H1 (cell line): ENCODE measurements around the gene CORO7. TPM values are rescaled to one million over a fixed set of nuclear protein-coding genes. Genes with fewer than 3 reads are reported as not detected.

Experiments
- CTCF ChIA-PET: fragments of 300-600 bp; sonication (Branson Sonifier 250); formaldehyde crosslinking; loops from one replicate; lab custom pipeline; 2021; ENCODE audit not compliant: partially characterized antibody; lab: Charles Lee
- POLR2A ChIA-PET: fragments of 300-600 bp; sonication (Branson Sonifier 250); formaldehyde crosslinking; loops from one replicate; lab custom pipeline; 2021; ENCODE audit warnings: inconsistent platforms; ENCODE audit not compliant: partially characterized antibody; lab: Charles Lee
- DNase-seq, 2 experiments: peaks; one replicate each; pipeline versions ENCODE4 v3.0.0 to v3.0.0-alpha.2; 2010 to 2022; ENCODE audit warnings: low spot score in 2 of 2, low read depth in 1 of 2, mixed read lengths in 1 of 2
- FAIRE-seq: peaks from 2 replicates; lab custom pipeline; 2011; peaks lifted over from hg19 to GRCh38; lab: Jason Lieb, UNC
- H2AFZ ChIP-seq: 2 replicates; pipeline ENCODE4 v1.8.1; 2012; ENCODE audit warnings: low read length, inconsistent platforms
- H2AK5ac ChIP-seq: 2 replicates; pipeline ENCODE4 v1.6.1; 2013; ENCODE audit warnings: low read depth, low read length
- H2BK120ac ChIP-seq: replicated peaks from 2 replicates; pipeline ENCODE3; 2013; ENCODE audit warnings: low read depth, low read length, inconsistent platforms
- H2BK12ac ChIP-seq: 2 replicates; pipeline ENCODE4 v1.6.1; 2013; ENCODE audit warnings: low read depth, low read length
- H2BK15ac ChIP-seq: 2 replicates; pipeline ENCODE4 v1.6.1; 2013; ENCODE audit warnings: low read length
- H2BK20ac ChIP-seq: 2 replicates; pipeline ENCODE4 v1.6.1; 2013; ENCODE audit warnings: low read length
- H2BK5ac ChIP-seq: 2 replicates; pipeline ENCODE4 v1.6.1; 2013; ENCODE audit warnings: low read depth, low read length
- H3K14ac ChIP-seq: 2 replicates; pipeline ENCODE4 v1.6.1; 2013; ENCODE audit warnings: inconsistent platforms; ENCODE audit not compliant: insufficient read length
- H3K18ac ChIP-seq: 2 replicates; pipeline ENCODE4 v1.6.1; 2013; ENCODE audit warnings: low read length; ENCODE audit errors: extremely low read depth
- H3K23ac ChIP-seq: 2 replicates; pipeline ENCODE4 v1.6.1; 2013; ENCODE audit warnings: inconsistent platforms; ENCODE audit not compliant: insufficient read length
- H3K23me2 ChIP-seq: 2 replicates; pipeline ENCODE4 v1.6.1; 2013; ENCODE audit warnings: low read depth, low read length
- H3K27ac ChIP-seq: 2 replicates; pipeline ENCODE4 v1.6.1; 2011; ENCODE audit warnings: low read depth, low read length, inconsistent platforms
- H3K27me3 ChIP-seq, 4 experiments: replicated peaks in 1 of 4; 1 replicate in 1 of 4; 2 replicates in 3 of 4; pipeline versions ENCODE4 v1.6.1 to v1.8.1; 2011 to 2013; ENCODE audit warnings: low read length in 3 of 4, mild to moderate bottlenecking in 3 of 4, inconsistent platforms in 2 of 4, mixed read lengths in 2 of 4, moderate library complexity in 1 of 4; ENCODE audit not compliant: control insufficient read depth in 3 of 4, insufficient read depth in 3 of 4; ENCODE audit errors: extremely low read depth in 1 of 4
- H3K36me3 ChIP-seq, 4 experiments: 2 replicates each; pipeline versions ENCODE4 v1.6.1 to v1.8.1; 2011 to 2013; ENCODE audit warnings: mild to moderate bottlenecking in 4 of 4, low read length in 3 of 4, moderate library complexity in 2 of 4, control low read depth in 1 of 4, inconsistent platforms in 1 of 4; ENCODE audit not compliant: insufficient read depth in 4 of 4, control insufficient read depth in 2 of 4
- H3K4ac ChIP-seq: replicated peaks from 2 replicates; pipeline ENCODE3; 2013; ENCODE audit warnings: low read length, low read depth, mixed read lengths, inconsistent platforms; ENCODE audit not compliant: insufficient read length
- H3K4me1 ChIP-seq, 4 experiments: replicated peaks in 1 of 4; 1 replicate in 1 of 4; 2 replicates in 3 of 4; pipeline versions ENCODE4 v1.6.1 to v1.8.1; 2011 to 2013; ENCODE audit warnings: low read length in 3 of 4, inconsistent platforms in 2 of 4, mixed read lengths in 1 of 4; ENCODE audit not compliant: insufficient read depth in 4 of 4, control insufficient read depth in 3 of 4
- H3K4me2 ChIP-seq, 2 experiments: 2 replicates each; pipeline versions ENCODE4 v1.6.1 to v1.8.1; 2011 to 2013; ENCODE audit warnings: low read depth in 2 of 2, low read length in 2 of 2, control low read depth in 1 of 2, inconsistent platforms in 1 of 2, mild to moderate bottlenecking in 1 of 2; ENCODE audit not compliant: insufficient read depth in 1 of 2
- H3K4me3 ChIP-seq, 4 experiments: fragments of 200-600, 300-600 bp in 1 of 4; sonication (generic), shearing (Covaris generic), sonication (Bioruptor Twin) in 1 of 4; 2 replicates each; pipeline versions ENCODE4 v1.5.1 to v1.8.1; 2011 to 2016; ENCODE audit warnings: low read length in 4 of 4, low read depth in 3 of 4, control low read depth in 2 of 4, inconsistent platforms in 2 of 4, mild to moderate bottlenecking in 2 of 4, mixed read lengths in 1 of 4, moderate library complexity in 1 of 4; ENCODE audit not compliant: insufficient read depth in 2 of 4; ENCODE audit errors: extremely low read depth in 1 of 4
- H3K56ac ChIP-seq: replicated peaks from 2 replicates; pipeline ENCODE3; 2013; ENCODE audit warnings: low read depth, mild to moderate bottlenecking, mixed read lengths, low read length, inconsistent platforms; ENCODE audit not compliant: insufficient read length
- H3K79me1 ChIP-seq: 2 replicates; pipeline ENCODE4 v1.6.1; 2013; ENCODE audit warnings: low read depth, low read length, control low read depth
- H3K79me2 ChIP-seq, 2 experiments: 2 replicates each; pipeline versions ENCODE4 v1.6.1 to v1.8.1; 2012 to 2013; ENCODE audit warnings: low read length in 2 of 2, mild to moderate bottlenecking in 2 of 2, inconsistent platforms in 1 of 2; ENCODE audit not compliant: insufficient read depth in 2 of 2, control insufficient read depth in 1 of 2
- H3K9ac ChIP-seq, 4 experiments: replicated peaks in 1 of 4; 1 replicate in 1 of 4; 2 replicates in 3 of 4; pipeline versions ENCODE4 v1.6.1 to v1.8.1; 2011 to 2013; ENCODE audit warnings: low read depth in 3 of 4, low read length in 3 of 4, control low read depth in 2 of 4, mild to moderate bottlenecking in 2 of 4, moderate library complexity in 2 of 4, inconsistent platforms in 1 of 4; ENCODE audit errors: extremely low read depth in 1 of 4
- H3K9me3 ChIP-seq, 2 experiments: 2 replicates each; pipeline versions ENCODE4 v1.6.1 to v1.8.1; 2012 to 2013; ENCODE audit warnings: mild to moderate bottlenecking in 2 of 2, moderate library complexity in 2 of 2, control low read depth in 1 of 2, inconsistent platforms in 1 of 2, low read depth in 1 of 2, low read length in 1 of 2, mixed read lengths in 1 of 2; ENCODE audit not compliant: insufficient read depth in 2 of 2
- H4K20me1 ChIP-seq, 2 experiments: replicated peaks in 1 of 2; 2 replicates each; pipeline versions ENCODE3 to v1.8.1; 2011 to 2013; ENCODE audit warnings: inconsistent platforms in 2 of 2, low read length in 2 of 2, mild to moderate bottlenecking in 1 of 2; ENCODE audit not compliant: insufficient read depth in 2 of 2, control insufficient read depth in 1 of 2
- H4K5ac ChIP-seq: 2 replicates; pipeline ENCODE4 v1.6.1; 2013; ENCODE audit warnings: low read length, low read depth, mixed read lengths, inconsistent platforms; ENCODE audit not compliant: insufficient read length
- H4K8ac ChIP-seq: 2 replicates; pipeline ENCODE4 v1.8.0; 2013; ENCODE audit warnings: mild to moderate bottlenecking, moderate library complexity, low read length, inconsistent platforms; ENCODE audit not compliant: insufficient read depth; ENCODE audit errors: extremely low read depth
- H4K91ac ChIP-seq: replicated peaks from 2 replicates; pipeline ENCODE3; 2013; ENCODE audit warnings: low read length, mixed read lengths, inconsistent platforms; ENCODE audit not compliant: insufficient read length
- CTCF ChIP-seq, 3 experiments: IDR thresholded peaks; 1 replicate in 2 of 3; 2 replicates in 1 of 3; pipeline versions ENCODE4 v1.5.1 to v1.6.1; 2011; ENCODE audit warnings: low read length in 3 of 3, mild to moderate bottlenecking in 3 of 3, inconsistent platforms in 2 of 3, low read depth in 1 of 3, moderate library complexity in 1 of 3; ENCODE audit not compliant: insufficient read depth in 1 of 3; ENCODE audit errors: control extremely low read depth in 1 of 3
- KDM1A ChIP-seq: fragments of 200-600, 300-600 bp; sonication (generic); IDR thresholded peaks from 2 replicates; pipeline ENCODE4 v1.7.1; 2016; ENCODE audit warnings: mild to moderate bottlenecking, low read length, borderline replicate concordance
- YY1 ChIP-seq: IDR thresholded peaks from 2 replicates; pipeline ENCODE4 v1.6.1; 2011; ENCODE audit warnings: low read depth, mild to moderate bottlenecking, low read length
- WGBS, 2 experiments: shearing (Covaris generic) in 1 of 2; methylation state at CpG; one replicate each; pipeline versions ENCODE4 v1.1.6 to v1.1.7; 2013 to 2015; ENCODE audit warnings: low lambda C conversion rate in 2 of 2, mixed read lengths in 2 of 2, inconsistent platforms in 1 of 2, low coverage in 1 of 2, missing lambda C conversion rate in 1 of 2; ENCODE audit not compliant: insufficient replicate concordance in 2 of 2, insufficient coverage in 1 of 2, insufficient read length in 1 of 2; ENCODE audit errors: extremely low coverage in 1 of 2, missing lambda C conversion rate in 1 of 2; 5-methylcytosine and 5-hydroxymethylcytosine counted together
- polyA plus RNA-seq, 7 experiments: library from polyadenylated mRNA; depleted of rRNA in 3 of 7; stranded (reverse) in 5 of 7; unstranded in 2 of 7; fragments of >200 nt in 5 of 7; fragments of 200-250 nt in 2 of 7; gene quantifications; 1 replicate in 5 of 7; 2 replicates in 1 of 7; 4 replicates in 1 of 7; pipeline versions ENCODE4 v1.2.1 to v1.2.3, GENCODE V29; 2011 to 2013; ENCODE audit warnings: missing spikeins in 2 of 7, mixed read lengths in 2 of 7
- total RNA-seq: library from RNA; stranded (reverse); fragmentation: NEBNext Ultra II Directional; extraction: Animal tissue kit (Norgen Biotek cat#: 25700); gene quantifications from 2 replicates; pipeline ENCODE4 v1.2.1, GENCODE V29; 2021

Gene CORO7
- total and polyA plus RNA-seq, 2 of the 8 experiments (the other 6 are each of a cell fraction or from before 2014, with no cell fraction given) = 25.2 to 29.8 TPM

DNA sequence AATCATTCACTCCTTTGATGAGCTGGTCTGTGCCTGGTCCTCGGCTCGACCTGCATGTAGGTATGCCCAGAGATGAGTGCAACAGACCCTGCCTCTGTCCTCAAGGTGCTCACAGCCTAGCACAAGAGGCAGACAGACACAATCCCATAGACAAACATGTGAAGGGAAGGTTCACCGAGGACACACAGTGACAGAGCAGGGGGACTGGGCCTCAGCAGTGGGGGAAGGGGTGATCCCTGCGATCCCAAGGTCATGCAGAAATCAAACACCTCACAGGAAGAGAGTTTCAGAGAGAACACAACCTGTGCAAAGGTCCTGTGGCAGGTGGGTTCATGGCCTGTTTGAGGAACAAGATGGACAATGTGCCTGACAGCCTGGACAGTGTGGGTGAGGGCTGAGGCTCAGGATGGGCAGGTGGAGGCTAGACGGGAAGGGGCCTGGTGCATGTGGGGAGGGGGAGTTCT is 49.0 kb downstream of the CORO7 start:
- Histone ChIP-seq H4K91ac (no peak overlapping the region), H2BK120ac (no peak overlapping the region), H2BK15ac (peak overlapping the region; percentile 18; the same call in 1 of the 2 replicates), H4K5ac (no peak overlapping the region), H2AK5ac (peak overlapping the region; percentile 60), H3K23me2 (peaks cover 5% of the 10 kb centered on the region; the same call in 1 of the 2 replicates), H2BK5ac (peak overlapping the region; percentile 66; the same call in 1 of the 2 replicates), H3K23ac (no peak overlapping the region), H4K20me1 (peaks cover 0 to 7% of the 10 kb centered on the region in 2 experiments), H3K27ac (no peak overlapping the region), H2BK20ac (no peak overlapping the region), H3K4me3 (no peak overlapping the region), H3K79me1 (peaks cover 3% of the 10 kb centered on the region), H3K18ac (no peak overlapping the region), H3K36me3 (no peaks in the 10 kb centered on the region), H3K9me3 (no peaks in the 10 kb centered on the region), H3K56ac (no peak overlapping the region), H4K8ac (no peak overlapping the region; the same call in 1 of the 2 replicates), H2AFZ (no peak overlapping the region), H3K14ac (no peak overlapping the region), H3K9ac (no peak overlapping the region), H3K79me2 (no peaks in the 10 kb centered on the region), H3K4me1 (peaks cover 0 to 8% (median 5%) of the 10 kb centered on the region in 4 experiments; a peak in 6 of 7 replicates), H3K4me2 (no peak overlapping the region), H3K4ac (no peak overlapping the region), H3K27me3 (peaks cover 0 to 3% (median under 1%) of the 10 kb centered on the region in 4 experiments; a peak in 2 of 7 replicates), H2BK12ac (peak overlapping the region; percentile 87; the same call in 1 of the 2 replicates)
- no peak for DNase-seq
- ChIA-PET CTCF (interaction anchor here (10.0 to 14.0 kb wide), 2 partner anchors 12 to 34 kb away, joined by 112 to 425 read pairs; no protein-coding TSS in a partner anchor), POLR2A (interaction anchor here (2.9 kb wide), 1 partner anchor 25 kb away, joined by 14 read pairs; no protein-coding TSS in a partner anchor)
- 85% methylated on average over 5 of the region's 5 CpGs; no CpG with 5 or more reads in 1 of the 2 experiments for WGBS, 2 experiments
- TF ChIP-seq KDM1A (peak; percentile 83), CTCF (IDR thresholded peaks at IDR 0.05; ENCODE audit: control extremely low read depth in 1 of 3, insufficient read depth in 1 of 3, low read depth in 1 of 3, low read length in 3 of 3) (peak in 1 of 3 experiments; percentile 2; a peak in 1 of 4 replicates), YY1 (no peak)
- no peak for FAIRE-seq
